SK-N-MC (cell line): ENCODE measurements around the gene MYO9A.
"Not testable (repeated sequence)": the region's sequence is repeated elsewhere in the genome, so short reads cannot be mapped to it uniquely, and the experiment has no call there.

Experiments
- DNase-seq: peaks from one replicate; pipeline ENCODE4 v3.0.0-alpha.2; 2011; ENCODE audit warnings: low read depth, low spot score
- H3K27ac ChIP-seq: fragments of 200-600 bp; sonication (generic); 2 replicates; pipeline ENCODE4 v1.5.1; 2016; ENCODE audit warnings: mixed run types
- H3K36me3 ChIP-seq: fragments of 200-600 bp; sonication (generic); 2 replicates; pipeline ENCODE4 v1.6.1; 2017; ENCODE audit warnings: antibody characterized with exemption, low read length, mixed read lengths; ENCODE audit not compliant: insufficient read depth
- H3K4me3 ChIP-seq: fragments of 200-600 bp; sonication (generic); 2 replicates; pipeline ENCODE4 v1.5.1; 2016
- H3K9ac ChIP-seq: fragments of 200-600 bp; sonication (generic); 2 replicates; pipeline ENCODE4 v1.8.0; 2017; ENCODE audit warnings: mixed run types, mixed read lengths; ENCODE audit not compliant: insufficient read length
- H3K9me3 ChIP-seq: fragments of 200-600 bp; sonication (generic); 2 replicates; pipeline ENCODE4 v1.6.1; 2017; ENCODE audit warnings: low read depth, mild to moderate bottlenecking, antibody characterized with exemption, low read length, moderate library complexity, mixed read lengths
- EZH2 ChIP-seq: fragments of 200-600 bp; sonication (generic); IDR thresholded peaks from one replicate; pipeline ENCODE4 v1.6.1; 2017; ENCODE audit warnings: antibody characterized with exemption
- FOXP2 ChIP-seq: optimal IDR thresholded peaks from 2 replicates; pipeline ENCODE3; 2011; ENCODE audit warnings: mild to moderate bottlenecking, moderate library complexity; ENCODE audit not compliant: insufficient read depth; ENCODE audit errors: extremely low read length, control extremely low read depth
- POLR2AphosphoS5 ChIP-seq: IDR thresholded peaks from 2 replicates; pipeline ENCODE4 v1.6.1; 2012; ENCODE audit warnings: mild to moderate bottlenecking, low read depth, low read length, borderline replicate concordance

MYO9A gene

GRCh38 chr15:72086920-72087648 is 30.9 kb downstream of the MYO9A start:
- TF ChIP-seq POLR2AphosphoS5 (no peak), FOXP2 (no peak), EZH2 (no peak)
- Histone ChIP-seq H3K36me3 (no peaks in the 10 kb centered on the region), H3K9ac (no peak overlapping the region), H3K9me3 (no peaks in the 10 kb centered on the region), H3K4me3 (no peak overlapping the region), H3K27ac (no peak overlapping the region)
- no peak for DNase-seq

GRCh38 chr15:72086010-72086697 is 31.8 kb downstream of the MYO9A start:
- H3K4me3 ChIP-seq, result no peak overlapping the region
- TF ChIP-seq POLR2AphosphoS5, result no peak
- TF ChIP-seq FOXP2, result no peak
- TF ChIP-seq EZH2, result no peak
- no peak for DNase-seq
- H3K36me3 ChIP-seq, result no peaks in the 10 kb centered on the region
- H3K9ac ChIP-seq, result no peak overlapping the region
- H3K27ac ChIP-seq, result no peak overlapping the region
- H3K9me3 ChIP-seq, result no peaks in the 10 kb centered on the region

- H3K36me3 ChIP-seq, result no peaks in the 10 kb centered on the region
- H3K4me3 ChIP-seq, result no peak overlapping the region
- no peak for TF ChIP-seq POLR2AphosphoS5
- TF ChIP-seq FOXP2, result no peak
- TF ChIP-seq EZH2, result no peak
- no peak for DNase-seq
- no peak overlapping the region for H3K9ac ChIP-seq
- H3K27ac ChIP-seq, result no peak overlapping the region
- no peaks in the 10 kb centered on the region for H3K9me3 ChIP-seq
These were observed 35.8 kb downstream of the MYO9A start for GRCh38 chr15:72082176-72082575.

GRCh38 chr15:72078887-72079286 is 39.1 kb downstream of the MYO9A start:
- no peaks in the 10 kb centered on the region for H3K9me3 ChIP-seq
- no peak overlapping the region for H3K9ac ChIP-seq
- TF ChIP-seq POLR2AphosphoS5 (no peak), FOXP2 (no peak), EZH2 (no peak)
- no peak for DNase-seq
- H3K4me3 ChIP-seq, result no peak overlapping the region
- H3K36me3 ChIP-seq, result no peaks in the 10 kb centered on the region
- no peak overlapping the region for H3K27ac ChIP-seq

GRCh38 chr15:72077950-72078349 is 40.0 kb downstream of the MYO9A start:
- Histone ChIP-seq H3K9me3 (no peaks in the 10 kb centered on the region), H3K4me3 (no peak overlapping the region), H3K27ac (no peak overlapping the region), H3K36me3 (no peaks in the 10 kb centered on the region), H3K9ac (no peak overlapping the region)
- no peak for DNase-seq
- TF ChIP-seq POLR2AphosphoS5 (no peak), EZH2 (no peak), FOXP2 (no peak)

GRCh38 chr15:72074335-72075060 is 43.5 kb downstream of the MYO9A start:
- no peak overlapping the region for H3K27ac ChIP-seq
- no peak overlapping the region for H3K9ac ChIP-seq
- no peaks in the 10 kb centered on the region for H3K9me3 ChIP-seq
- no peak overlapping the region for H3K4me3 ChIP-seq
- H3K36me3 ChIP-seq, result no peaks in the 10 kb centered on the region
- TF ChIP-seq POLR2AphosphoS5 (no peak), FOXP2 (no peak), EZH2 (no peak)
- DNase-seq, result no peak

- H3K9ac ChIP-seq, result not testable (repeated sequence)
These were observed 46.5 kb downstream of the MYO9A start for GRCh38 chr15:72071448-72071825.

GRCh38 chr15:72070817-72071447 is 47.0 kb downstream of the MYO9A start:
- H3K27ac ChIP-seq, result no peak overlapping the region
- TF ChIP-seq FOXP2 (no peak), POLR2AphosphoS5 (no peak), EZH2 (no peak)
- DNase-seq, result no peak
- no peaks in the 10 kb centered on the region for H3K36me3 ChIP-seq
- H3K9me3 ChIP-seq, result no peaks in the 10 kb centered on the region
- H3K4me3 ChIP-seq, result no peak overlapping the region
- H3K9ac ChIP-seq, result no peak overlapping the region

More at GRCh38 chr15:72071448-72071825, 46.5 kb downstream of the MYO9A start:
- H3K4me3 ChIP-seq, DNase-seq, H3K9me3 ChIP-seq, H3K27ac ChIP-seq, H3K36me3 ChIP-seq: not testable (repeated sequence)
